ENCODE results near the gene ASB11.

DNA sequence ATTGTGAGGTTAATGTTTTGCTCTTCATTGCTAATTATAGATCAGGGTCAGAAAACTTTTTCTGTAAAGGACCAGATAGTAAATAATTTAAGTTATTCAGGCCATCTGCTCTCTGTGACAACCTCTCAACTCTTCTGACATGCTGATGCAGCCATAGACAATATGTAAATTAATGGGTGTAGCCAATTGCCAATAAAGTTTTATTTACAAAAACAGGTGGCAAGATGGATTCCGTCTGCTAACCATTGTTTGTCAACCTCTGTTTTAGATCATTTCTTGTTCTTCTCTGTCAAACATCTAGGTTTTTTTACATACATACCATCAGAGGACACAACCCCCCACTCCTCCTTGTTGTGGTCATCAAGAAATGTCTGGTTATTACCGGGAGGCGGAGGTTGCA is 79.3 kb downstream of the ASB11 start:
- no peak for TF ChIP-seq POLR2A (IDR thresholded peaks at IDR 0.05; ENCODE audit: low read length)
- no peak for TF ChIP-seq GATA1 (IDR thresholded peaks at IDR 0.05; ENCODE audit: low read depth, low read length)

Measured in erythroblast (primary cell).